ENCODE data around the gene NOL9. TPM values are rescaled to one million over a fixed set of nuclear protein-coding genes. Genes with fewer than 3 reads are reported as not detected.

NOL9 gene
- total and polyA plus RNA-seq, 10 of the 15 experiments (the other 5 are each of a cell fraction or from before 2014, with no cell fraction given): 3.9 to 35.9 (median 23.0) TPM

Small RNA genes lying within 50 kb of the gene (small RNA-seq; reads per million reads assigned to genes)
- not detected for gene RNU6-731P

Other genes with a start within 250 kb of the NOL9 start
Only the 7 nearest of the 12 such genes appear.
- 0.16 TPM in 1 of 2 replicates, not detected in the other for gene TNFRSF25, start 88.3 kb downstream of the NOL9 start, total RNA-seq (2014; rRNA removed)
- gene TNFRSF25, start 88.3 kb downstream of the NOL9 start, total RNA-seq (2014; rRNA removed; fragmentation: Illumina TruSeq; extraction: Trizol): not detected in 2 replicates
- gene TNFRSF25, start 88.3 kb downstream of the NOL9 start, total RNA-seq (2021): 0.46 and 0.58 TPM in 2 replicates
- gene TNFRSF25, start 88.3 kb downstream of the NOL9 start, polyA plus RNA-seq (2011; rRNA removed): 5.0 and 8.6 TPM in 2 replicates
- not detected in 2 replicates for gene TNFRSF25, start 88.3 kb downstream of the NOL9 start, polyA plus RNA-seq (2014; fragmentation: Illumina TruSeq; extraction: Trizol)
- not detected for gene TNFRSF25, start 88.3 kb downstream of the NOL9 start, polyA plus RNA-seq (2014; fragmentation: Nextera tagmentation; extraction: Ambion mirVana)
- gene TNFRSF25, start 88.3 kb downstream of the NOL9 start, polyA plus RNA-seq (2014; rRNA removed): 0.30 and 1.00 TPM in 2 replicates
- under 1 TPM; 0.23 to 0.29 TPM for gene TNFRSF25, start 88.3 kb downstream of the NOL9 start, polyA plus RNA-seq (2016; fragmentation: Nextera tagmentation; extraction: Ambion mirVana)
- 0.33 and 0.51 TPM in 2 replicates for gene PLEKHG5, start 62.8 kb downstream of the NOL9 start, total RNA-seq (2014; rRNA removed)
- gene PLEKHG5, start 62.8 kb downstream of the NOL9 start, total RNA-seq (2014; rRNA removed; fragmentation: Illumina TruSeq; extraction: Trizol): 0.18 TPM in 2 replicates
- gene PLEKHG5, start 62.8 kb downstream of the NOL9 start, total RNA-seq (2021): 0.69 and 1.1 TPM in 2 replicates
- 0.19 and 0.48 TPM in 2 replicates for gene PLEKHG5, start 62.8 kb downstream of the NOL9 start, polyA plus RNA-seq (2011; rRNA removed)
- 0.13 TPM in 1 of 2 replicates, not detected in the other for gene PLEKHG5, start 62.8 kb downstream of the NOL9 start, polyA plus RNA-seq (2014; fragmentation: Illumina TruSeq; extraction: Trizol)
- under 1 TPM in 1 of 2 experiments, not detected in 1; 0.04 TPM for gene PLEKHG5, start 62.8 kb downstream of the NOL9 start, polyA plus RNA-seq (2014; fragmentation: Nextera tagmentation; extraction: Ambion mirVana)
- gene PLEKHG5, start 62.8 kb downstream of the NOL9 start, polyA plus RNA-seq (2014; rRNA removed): 0.69 and 0.79 TPM in 2 replicates
- under 1 TPM; 0.12 to 0.13 TPM for gene PLEKHG5, start 62.8 kb downstream of the NOL9 start, polyA plus RNA-seq (2016; fragmentation: Nextera tagmentation; extraction: Ambion mirVana)
- not detected in 2 replicates for gene TAS1R1, start 794 bp upstream of the NOL9 start, total RNA-seq (2014; rRNA removed)
- gene TAS1R1, start 794 bp upstream of the NOL9 start, total RNA-seq (2014; rRNA removed; fragmentation: Illumina TruSeq; extraction: Trizol): not detected in 2 replicates
- gene TAS1R1, start 794 bp upstream of the NOL9 start, total RNA-seq (2021): 0.11 TPM in 1 of 2 replicates, not detected in the other
- not detected in 2 replicates for gene TAS1R1, start 794 bp upstream of the NOL9 start, polyA plus RNA-seq (2011; rRNA removed)
- 0.03 TPM in 1 of 2 replicates, not detected in the other for gene TAS1R1, start 794 bp upstream of the NOL9 start, polyA plus RNA-seq (2014; fragmentation: Illumina TruSeq; extraction: Trizol)
- under 1 TPM in 1 of 2 experiments, not detected in 1; 0.04 TPM for gene TAS1R1, start 794 bp upstream of the NOL9 start, polyA plus RNA-seq (2014; fragmentation: Nextera tagmentation; extraction: Ambion mirVana)
- gene TAS1R1, start 794 bp upstream of the NOL9 start, polyA plus RNA-seq (2014; rRNA removed): 0.06 and 0.10 TPM in 2 replicates
- gene TAS1R1, start 794 bp upstream of the NOL9 start, polyA plus RNA-seq (2016; fragmentation: Nextera tagmentation; extraction: Ambion mirVana): not detected
- 13.6 and 16.3 TPM in 2 replicates for gene ZBTB48, start 25.5 kb upstream of the NOL9 start, total RNA-seq (2014; rRNA removed)
- gene ZBTB48, start 25.5 kb upstream of the NOL9 start, total RNA-seq (2014; rRNA removed; fragmentation: Illumina TruSeq; extraction: Trizol): 14.5 and 18.8 TPM in 2 replicates
- gene ZBTB48, start 25.5 kb upstream of the NOL9 start, total RNA-seq (2021): 23.6 and 27.8 TPM in 2 replicates
- gene ZBTB48, start 25.5 kb upstream of the NOL9 start, polyA plus RNA-seq (2011; rRNA removed): 10.8 and 17.2 TPM in 2 replicates
- gene ZBTB48, start 25.5 kb upstream of the NOL9 start, polyA plus RNA-seq (2014; fragmentation: Illumina TruSeq; extraction: Trizol): 7.6 and 9.9 TPM in 2 replicates
- gene ZBTB48, start 25.5 kb upstream of the NOL9 start, polyA plus RNA-seq (2014; fragmentation: Nextera tagmentation; extraction: Ambion mirVana): 1 to 10 TPM in 1 of 2 experiments, under 1 TPM in 1; 1.00 to 3.3 TPM
- gene ZBTB48, start 25.5 kb upstream of the NOL9 start, polyA plus RNA-seq (2014; rRNA removed): 25.3 and 26.3 TPM in 2 replicates
- 10 to 100 TPM; 16.3 to 18.7 TPM for gene ZBTB48, start 25.5 kb upstream of the NOL9 start, polyA plus RNA-seq (2016; fragmentation: Nextera tagmentation; extraction: Ambion mirVana)
- 7.9 and 10.1 TPM in 2 replicates for gene KLHL21, start 48.4 kb upstream of the NOL9 start, total RNA-seq (2014; rRNA removed)
- 3.5 and 3.9 TPM in 2 replicates for gene KLHL21, start 48.4 kb upstream of the NOL9 start, total RNA-seq (2014; rRNA removed; fragmentation: Illumina TruSeq; extraction: Trizol)
- gene KLHL21, start 48.4 kb upstream of the NOL9 start, total RNA-seq (2021): 11.0 and 12.2 TPM in 2 replicates
- 1.9 and 2.5 TPM in 2 replicates for gene KLHL21, start 48.4 kb upstream of the NOL9 start, polyA plus RNA-seq (2011; rRNA removed)
- gene KLHL21, start 48.4 kb upstream of the NOL9 start, polyA plus RNA-seq (2014; fragmentation: Illumina TruSeq; extraction: Trizol): 1.5 and 4.2 TPM in 2 replicates
- gene KLHL21, start 48.4 kb upstream of the NOL9 start, polyA plus RNA-seq (2014; fragmentation: Nextera tagmentation; extraction: Ambion mirVana): 1 to 10 TPM in 1 of 2 experiments, under 1 TPM in 1; 0.76 to 1.2 TPM
- gene KLHL21, start 48.4 kb upstream of the NOL9 start, polyA plus RNA-seq (2014; rRNA removed): 6.3 and 7.3 TPM in 2 replicates
- gene KLHL21, start 48.4 kb upstream of the NOL9 start, polyA plus RNA-seq (2016; fragmentation: Nextera tagmentation; extraction: Ambion mirVana): 1 to 10 TPM; 7.7 to 9.2 TPM
- 5.1 and 5.7 TPM in 2 replicates for gene PHF13, start 59.2 kb upstream of the NOL9 start, total RNA-seq (2014; rRNA removed)
- 4.4 and 4.6 TPM in 2 replicates for gene PHF13, start 59.2 kb upstream of the NOL9 start, total RNA-seq (2014; rRNA removed; fragmentation: Illumina TruSeq; extraction: Trizol)
- 15.4 and 15.6 TPM in 2 replicates for gene PHF13, start 59.2 kb upstream of the NOL9 start, total RNA-seq (2021)
- gene PHF13, start 59.2 kb upstream of the NOL9 start, polyA plus RNA-seq (2011; rRNA removed): 4.9 and 5.1 TPM in 2 replicates
- gene PHF13, start 59.2 kb upstream of the NOL9 start, polyA plus RNA-seq (2014; fragmentation: Illumina TruSeq; extraction: Trizol): 6.1 and 8.2 TPM in 2 replicates
- gene PHF13, start 59.2 kb upstream of the NOL9 start, polyA plus RNA-seq (2014; fragmentation: Nextera tagmentation; extraction: Ambion mirVana): 1 to 10 TPM in 1 of 2 experiments, under 1 TPM in 1; 0.87 to 1.9 TPM
- 6.4 and 8.2 TPM in 2 replicates for gene PHF13, start 59.2 kb upstream of the NOL9 start, polyA plus RNA-seq (2014; rRNA removed)
- 1 to 10 TPM; 4.8 to 5.2 TPM for gene PHF13, start 59.2 kb upstream of the NOL9 start, polyA plus RNA-seq (2016; fragmentation: Nextera tagmentation; extraction: Ambion mirVana)
- gene THAP3, start 70.4 kb upstream of the NOL9 start, total RNA-seq (2014; rRNA removed): 19.5 and 21.5 TPM in 2 replicates
- 9.7 TPM in 2 replicates for gene THAP3, start 70.4 kb upstream of the NOL9 start, total RNA-seq (2014; rRNA removed; fragmentation: Illumina TruSeq; extraction: Trizol)
- 12.0 TPM in 2 replicates for gene THAP3, start 70.4 kb upstream of the NOL9 start, total RNA-seq (2021)
- 6.6 and 11.8 TPM in 2 replicates for gene THAP3, start 70.4 kb upstream of the NOL9 start, polyA plus RNA-seq (2011; rRNA removed)
- gene THAP3, start 70.4 kb upstream of the NOL9 start, polyA plus RNA-seq (2014; fragmentation: Illumina TruSeq; extraction: Trizol): 0.54 and 8.3 TPM in 2 replicates
- gene THAP3, start 70.4 kb upstream of the NOL9 start, polyA plus RNA-seq (2014; fragmentation: Nextera tagmentation; extraction: Ambion mirVana): 1 to 10 TPM; 1.5 to 2.8 TPM
- 16.3 and 16.5 TPM in 2 replicates for gene THAP3, start 70.4 kb upstream of the NOL9 start, polyA plus RNA-seq (2014; rRNA removed)
- gene THAP3, start 70.4 kb upstream of the NOL9 start, polyA plus RNA-seq (2016; fragmentation: Nextera tagmentation; extraction: Ambion mirVana): 10 to 100 TPM; 16.8 to 17.3 TPM